Left renal cortex interstitium (tissue), 4 donors: ENCODE results near the gene PDGFA. TPM values are rescaled to one million over a fixed set of nuclear protein-coding genes. Genes with fewer than 3 reads are reported as not detected.
"Not testable (repeated sequence)": the region's sequence is repeated elsewhere in the genome, so short reads cannot be mapped to it uniquely, and the experiment has no call there.

Source experiments
- DNase-seq, 4 donors: peaks; one replicate each; pipeline ENCODE4 v3.0.0-alpha.2; 2013; ENCODE audit warnings: low read depth in 4 of 4, low spot score in 2 of 4, missing footprints in 1 of 4
- polyA plus RNA-seq, 4 donors: library from polyadenylated mRNA; unstranded; fragments of 120-200 nt; gene quantifications; one replicate each; pipeline ENCODE4 v1.2.1, GENCODE V29; 2013; ENCODE audit not compliant: insufficient read length in 4 of 4

PDGFA gene
- polyA plus RNA-seq, 4 donors: 44.5 to 57.8 (median 50.3) TPM

- no peak for DNase-seq
Measured at GRCh38 chr7:552868-553635, 33.4 kb upstream of the PDGFA start.

GRCh38 chr7:552151-552867 lies 32.7 kb upstream of the PDGFA start:
- DNase-seq: not testable (repeated sequence)

- not testable (repeated sequence) for DNase-seq
Measured at GRCh38 chr7:551615-551970, 31.9 kb upstream of the PDGFA start.

- no peak for DNase-seq
Measured at GRCh38 chr7:550881-551614, 31.4 kb upstream of the PDGFA start.

- no peak for DNase-seq
Measured at GRCh38 chr7:549891-550625, 30.4 kb upstream of the PDGFA start.

- DNase-seq: no peak
Measured at GRCh38 chr7:549066-549890, 29.6 kb upstream of the PDGFA start.

GRCh38 chr7:548401-548800 lies 28.8 kb upstream of the PDGFA start:
- no peak for DNase-seq

GRCh38 chr7:545470-545869 lies 25.8 kb upstream of the PDGFA start:
- DNase-seq: no peak

GRCh38 chr7:544338-545221 lies 24.9 kb upstream of the PDGFA start:
- no peak for DNase-seq

GRCh38 chr7:543501-544337 lies 24.1 kb upstream of the PDGFA start:
- no peak for DNase-seq

GRCh38 chr7:542713-543500 lies 23.3 kb upstream of the PDGFA start:
- DNase-seq: no peak

GRCh38 chr7:542131-542712 lies 22.6 kb upstream of the PDGFA start:
- no peak for DNase-seq

- DNase-seq: no peak
Measured at GRCh38 chr7:541661-542060, 22.0 kb upstream of the PDGFA start.

- DNase-seq: no peak
Measured at GRCh38 chr7:540997-541396, 21.4 kb upstream of the PDGFA start.

GRCh38 chr7:540579-540978 lies 20.9 kb upstream of the PDGFA start:
- DNase-seq: no peak

- no peak for DNase-seq
Measured at GRCh38 chr7:539731-540411, 20.2 kb upstream of the PDGFA start.
